Gastrocnemius medialis (tissue), 4 donors: ENCODE measurements around the gene RERE. TPM values are rescaled to one million over a fixed set of nuclear protein-coding genes. Genes with fewer than 3 reads are reported as not detected.

Experiments used
- ATAC-seq, 2 donors: fragments of 150-250 bp; one replicate each; pipeline ENCODE4 v1.9.1; 2016
- DNase-seq, 2 donors: peaks; one replicate each; pipeline ENCODE4 v3.0.0-alpha.2; 2019
- H3K27ac ChIP-seq, 4 donors: fragments of 200-600 bp; sonication (generic); 1 replicate in 1 of 4; 2 replicates in 3 of 4; pipeline ENCODE4 v1.5.1; 2016 to 2018; ENCODE audit warnings: mild to moderate bottlenecking in 2 of 4, moderate library complexity in 1 of 4
- H3K27me3 ChIP-seq, 3 donors: fragments of 200-600 bp; sonication (generic) in 2 of 3; 1 replicate in 1 of 3; 2 replicates in 2 of 3; pipeline versions ENCODE4 v1.5.1 to v1.6.0; 2016 to 2019; ENCODE audit warnings: mild to moderate bottlenecking in 1 of 3, moderate library complexity in 1 of 3
- H3K36me3 ChIP-seq, 2 donors: fragments of 200-600 bp; sonication (generic) in 1 of 2; one replicate each; pipeline ENCODE4 v1.5.1; 2017 to 2018
- H3K4me1 ChIP-seq, 2 donors: fragments of 200-600 bp; sonication (generic) in 1 of 2; one replicate each; pipeline ENCODE4 v1.5.1; 2016 to 2017; ENCODE audit warnings: mild to moderate bottlenecking in 2 of 2
- H3K4me3 ChIP-seq, 4 donors: fragments of 200-600 bp; sonication (generic) in 3 of 4; 1 replicate in 1 of 4; 2 replicates in 3 of 4; pipeline ENCODE4 v1.5.1; 2016 to 2019; ENCODE audit warnings: mild to moderate bottlenecking in 2 of 4
- H3K9me3 ChIP-seq, 3 donors: fragments of 200-600 bp; sonication (generic) in 2 of 3; 1 replicate in 1 of 3; 2 replicates in 2 of 3; pipeline ENCODE4 v1.5.1; 2016 to 2019
- POLR2A ChIP-seq, 2 donors: fragments of 450-650 bp; IDR thresholded peaks; one replicate each; pipeline ENCODE4 v1.6.1; 2017; ENCODE audit warnings: antibody characterized with exemption in 2 of 2, mild to moderate bottlenecking in 2 of 2, moderate library complexity in 2 of 2
- in situ Hi-C, 4 donors: fragments of 200-750 bp; cut with MboI; loops; one replicate each; pipeline versions ENCODE4 v1.15.0 to v1.8.0; 2017; ENCODE audit warnings: low sequenced_read_pairs in 4 of 4
- intact Hi-C: fragments of 100-400 bp; cut with DNase I; formaldehyde crosslinking; loops from one replicate; pipeline ENCODE4 v1.15.1; 2023; ENCODE audit warnings: low total_unique reads
- total RNA-seq, 4 donors: library from RNA; depleted of rRNA; stranded (reverse); fragments of >200 nt; gene quantifications; one replicate each; pipeline versions ENCODE4 v1.1.0 to v1.2.3, GENCODE V29; 2016
- TF ChIP-seq, protein P1 (sequence below), 5 experiments: fragments of 450-650 bp in 3 of 5; fragments of 200-600 bp in 2 of 5; sonication (generic) in 2 of 5; IDR thresholded peaks in 4 of 5; conservative IDR thresholded peaks in 1 of 5; 1 replicate in 4 of 5; 2 replicates in 1 of 5; pipeline ENCODE4 v1.5.1; 2016 to 2019; ENCODE audit warnings: antibody characterized with exemption in 5 of 5, mild to moderate bottlenecking in 3 of 5, moderate library complexity in 3 of 5

Gene RERE
- total RNA-seq, 4 donors from 2014 or later: 60.8 to 106 (median 102) TPM

DNA sequence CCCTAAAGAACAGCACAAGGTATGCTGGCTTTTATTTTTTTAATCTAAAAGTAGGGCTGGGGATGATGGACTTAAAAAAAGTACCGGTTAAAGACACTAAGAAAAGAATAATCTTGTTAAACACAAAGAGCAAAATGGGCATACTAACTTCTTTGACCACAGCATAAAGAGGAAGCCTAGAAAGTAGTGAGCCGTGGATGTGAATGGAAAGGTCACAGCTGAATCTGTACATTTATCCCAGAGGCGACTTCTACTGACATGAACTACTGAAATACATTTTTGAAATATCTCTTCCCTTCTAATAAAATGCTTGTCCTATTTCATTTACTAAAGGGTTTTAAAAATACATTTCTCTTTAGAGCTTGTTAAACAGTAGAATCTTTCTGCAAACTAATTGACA lies 358.8 kb downstream of the RERE start:
- Histone ChIP-seq H3K4me1 (peaks cover 43 to 61% of the 10 kb centered on the region in 2 donors), H3K4me3 (no peak overlapping the region), H3K27ac (no peak overlapping the region), H3K27me3 (no peaks in the 10 kb centered on the region), H3K9me3 (no peaks in the 10 kb centered on the region), H3K36me3 (no peaks in the 10 kb centered on the region)
- in situ Hi-C loops (no loop called here), intact Hi-C loops (no loop called here)
- TF ChIP-seq POLR2A (IDR thresholded peaks at IDR 0.05): no peak
- TF ChIP-seq, protein P1, sequence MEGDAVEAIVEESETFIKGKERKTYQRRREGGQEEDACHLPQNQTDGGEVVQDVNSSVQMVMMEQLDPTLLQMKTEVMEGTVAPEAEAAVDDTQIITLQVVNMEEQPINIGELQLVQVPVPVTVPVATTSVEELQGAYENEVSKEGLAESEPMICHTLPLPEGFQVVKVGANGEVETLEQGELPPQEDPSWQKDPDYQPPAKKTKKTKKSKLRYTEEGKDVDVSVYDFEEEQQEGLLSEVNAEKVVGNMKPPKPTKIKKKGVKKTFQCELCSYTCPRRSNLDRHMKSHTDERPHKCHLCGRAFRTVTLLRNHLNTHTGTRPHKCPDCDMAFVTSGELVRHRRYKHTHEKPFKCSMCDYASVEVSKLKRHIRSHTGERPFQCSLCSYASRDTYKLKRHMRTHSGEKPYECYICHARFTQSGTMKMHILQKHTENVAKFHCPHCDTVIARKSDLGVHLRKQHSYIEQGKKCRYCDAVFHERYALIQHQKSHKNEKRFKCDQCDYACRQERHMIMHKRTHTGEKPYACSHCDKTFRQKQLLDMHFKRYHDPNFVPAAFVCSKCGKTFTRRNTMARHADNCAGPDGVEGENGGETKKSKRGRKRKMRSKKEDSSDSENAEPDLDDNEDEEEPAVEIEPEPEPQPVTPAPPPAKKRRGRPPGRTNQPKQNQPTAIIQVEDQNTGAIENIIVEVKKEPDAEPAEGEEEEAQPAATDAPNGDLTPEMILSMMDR (IDR thresholded peaks at IDR 0.05 in 4 of 5, conservative IDR thresholded peaks at IDR 0.05 in 1 of 5): no peak
- DNase-seq (no peak), ATAC-seq (no peak)

DNA sequence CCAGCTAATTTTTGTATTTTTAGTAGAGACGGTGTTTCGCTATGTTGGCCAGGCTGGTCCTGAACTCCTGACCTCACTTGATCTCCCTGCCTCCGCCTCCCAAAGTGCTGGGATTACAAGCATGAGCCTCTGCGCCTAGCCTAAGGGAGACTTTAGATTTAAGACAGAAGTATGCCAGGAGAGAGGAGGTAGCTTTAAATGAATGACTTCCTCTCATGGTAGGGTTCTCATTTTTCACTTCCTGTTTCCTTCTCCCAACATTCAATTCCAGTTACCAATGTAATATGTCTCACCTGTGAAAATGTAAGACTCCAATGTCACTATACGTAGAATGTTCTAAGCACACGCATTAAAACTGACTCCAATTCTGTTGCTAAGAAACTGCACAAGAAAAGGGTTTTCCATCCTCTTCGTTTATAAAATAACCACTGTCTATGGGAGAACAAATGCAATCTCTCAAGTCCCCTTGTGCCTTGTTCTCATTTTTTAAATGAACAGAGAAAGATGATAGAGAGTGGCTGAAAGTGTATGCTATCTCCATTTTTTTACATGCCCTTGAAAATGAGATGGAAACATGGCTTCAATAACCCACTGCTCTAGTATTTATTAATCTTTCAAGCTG lies 359.6 kb downstream of the RERE start:
- no peak for TF ChIP-seq POLR2A (IDR thresholded peaks at IDR 0.05)
- TF ChIP-seq, protein P1 (IDR thresholded peaks at IDR 0.05 in 4 of 5, conservative IDR thresholded peaks at IDR 0.05 in 1 of 5): no peak
- Histone ChIP-seq H3K4me3 (no peak overlapping the region), H3K27ac (no peak overlapping the region), H3K4me1 (peaks cover 36 to 53% of the 10 kb centered on the region in 2 donors), H3K36me3 (no peaks in the 10 kb centered on the region), H3K27me3 (no peaks in the 10 kb centered on the region), H3K9me3 (no peaks in the 10 kb centered on the region)
- in situ Hi-C loops (no loop called here), intact Hi-C loops (no loop called here)
- ATAC-seq (no peak), DNase-seq (no peak)

DNA sequence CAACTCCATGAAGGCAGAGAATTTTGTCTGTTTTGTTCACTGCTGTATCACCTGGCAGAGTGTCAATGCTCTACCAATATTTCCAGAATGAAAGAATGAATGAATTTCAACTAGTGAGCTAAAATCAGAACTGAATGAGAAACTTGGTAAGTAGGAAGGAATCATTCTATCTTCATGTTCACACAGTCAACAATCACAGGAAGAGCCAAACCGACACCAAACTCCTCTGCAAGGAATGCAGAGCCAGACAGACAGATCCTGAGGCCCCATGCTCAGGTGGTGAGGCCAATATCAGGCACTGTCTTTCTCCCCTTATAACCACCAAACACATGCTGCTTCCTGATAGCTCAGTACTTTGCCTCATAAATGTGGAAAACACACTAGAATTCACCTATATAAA lies 360.4 kb downstream of the RERE start:
- Histone ChIP-seq H3K9me3 (no peaks in the 10 kb centered on the region), H3K4me3 (no peak overlapping the region), H3K4me1 (peaks cover 30 to 49% of the 10 kb centered on the region in 2 donors), H3K27me3 (no peaks in the 10 kb centered on the region), H3K36me3 (no peaks in the 10 kb centered on the region), H3K27ac (peak overlapping the region in 2 of 4 donors; percentile 50 to 71)
- in situ Hi-C loops (no loop called here), intact Hi-C loops (no loop called here)
- ATAC-seq (no peak), DNase-seq (no peak)
- TF ChIP-seq POLR2A (IDR thresholded peaks at IDR 0.05): no peak
- TF ChIP-seq, protein P1 (IDR thresholded peaks at IDR 0.05 in 4 of 5, conservative IDR thresholded peaks at IDR 0.05 in 1 of 5): no peak

- TF ChIP-seq POLR2A (IDR thresholded peaks at IDR 0.05): no peak
- TF ChIP-seq, protein P1 (IDR thresholded peaks at IDR 0.05 in 4 of 5, conservative IDR thresholded peaks at IDR 0.05 in 1 of 5): no peak
- Histone ChIP-seq H3K4me1 (peaks cover 25 to 49% of the 10 kb centered on the region in 2 donors), H3K27ac (peak overlapping the region; percentile 18 to 71 (median 41)), H3K27me3 (no peaks in the 10 kb centered on the region), H3K36me3 (no peaks in the 10 kb centered on the region), H3K9me3 (no peaks in the 10 kb centered on the region), H3K4me3 (no peak overlapping the region)
- in situ Hi-C loops (no loop called here), intact Hi-C loops (no loop called here)
- ATAC-seq (peak; percentile 79 to 83), DNase-seq (no peak)
Measured at GRCh38 chr1:8456308-8456912, 361.0 kb downstream of the RERE start.
